Measurements from ENCODE around the gene HCFC1.

Gene HCFC1

GRCh38 chrX:153944140-153944799, 27.3 kb downstream of the HCFC1 start, which contains the start of gene RENBP:
TSS of gene RENBP (minus strand) at chrX:153944643. CDS start at chrX:153944610, 33 bp downstream.
- DNase-seq (ENCODE audit: insufficient read length, low spot score), result no peak
- FAIRE-seq, result no peak

- FAIRE-seq, result no peak
Observed at GRCh38 chrX:153941336-153942252, 30.0 kb downstream of the HCFC1 start.

GRCh38 chrX:153939573-153939972, 32.0 kb downstream of the HCFC1 start:
- FAIRE-seq (no peak), DNase-seq (ENCODE audit: insufficient read length, low spot score) (no peak)

More at GRCh38 chrX:153941336-153942252, 30.0 kb downstream of the HCFC1 start:
- DNase-seq (ENCODE audit: insufficient read length, low spot score), result no peak

GRCh38 chrX:153938226-153938786, 33.3 kb downstream of the HCFC1 start:
- DNase-seq (ENCODE audit: insufficient read length, low spot score), result no peak
- FAIRE-seq, result no peak

GRCh38 chrX:153937056-153937455, 34.6 kb downstream of the HCFC1 start:
- DNase-seq (ENCODE audit: insufficient read length, low spot score) (no peak), FAIRE-seq (no peak)

GRCh38 chrX:153935326-153935851, 36.2 kb downstream of the HCFC1 start:
- FAIRE-seq (no peak), DNase-seq (ENCODE audit: insufficient read length, low spot score) (no peak)

- FAIRE-seq (no peak), DNase-seq (ENCODE audit: insufficient read length, low spot score) (peak; percentile 67)
Observed at GRCh38 chrX:153934762-153935325, 36.8 kb downstream of the HCFC1 start, which contains the start of gene NAA10. TSS of gene NAA10 (minus strand) at chrX:153935037. CDS start at chrX:153934904, 133 bp downstream.

- DNase-seq (ENCODE audit: insufficient read length, low spot score) (no peak), FAIRE-seq (no peak)
Observed at GRCh38 chrX:153934148-153934761, 37.4 kb downstream of the HCFC1 start.

- FAIRE-seq (no peak), DNase-seq (ENCODE audit: insufficient read length, low spot score) (no peak)
Observed at GRCh38 chrX:153933748-153934147, 37.9 kb downstream of the HCFC1 start.

- FAIRE-seq, result no peak
Observed at GRCh38 chrX:153932220-153932915, 39.2 kb downstream of the HCFC1 start.

GRCh38 chrX:153931748-153932147, 39.9 kb downstream of the HCFC1 start:
- DNase-seq (ENCODE audit: insufficient read length, low spot score), result no peak
- no peak for FAIRE-seq

More at GRCh38 chrX:153932220-153932915, 39.2 kb downstream of the HCFC1 start:
- no peak for DNase-seq (ENCODE audit: insufficient read length, low spot score)

GRCh38 chrX:153931151-153931550, 40.5 kb downstream of the HCFC1 start:
- no peak for FAIRE-seq
- DNase-seq (ENCODE audit: insufficient read length, low spot score), result no peak

- DNase-seq (ENCODE audit: insufficient read length, low spot score) (no peak), FAIRE-seq (no peak)
Observed at GRCh38 chrX:153930011-153930910, 41.4 kb downstream of the HCFC1 start.

GRCh38 chrX:153929576-153929975, 42.0 kb downstream of the HCFC1 start:
- DNase-seq (ENCODE audit: insufficient read length, low spot score), result no peak
- no peak for FAIRE-seq

- FAIRE-seq (no peak), DNase-seq (ENCODE audit: insufficient read length, low spot score) (no peak)
Observed at GRCh38 chrX:153928846-153929245, 42.8 kb downstream of the HCFC1 start.

GRCh38 chrX:153927922-153928760, 43.5 kb downstream of the HCFC1 start:
- DNase-seq (ENCODE audit: insufficient read length, low spot score), result peak; percentile 86
- FAIRE-seq, result peak; percentile 64

GRCh38 chrX:153927672-153927921, 44.0 kb downstream of the HCFC1 start:
- FAIRE-seq (no peak), DNase-seq (ENCODE audit: insufficient read length, low spot score) (no peak)
